HCT116 (cell line): Measurements from ENCODE around the gene PPP1CB. TPM values are rescaled to one million over a fixed set of nuclear protein-coding genes. Genes with fewer than 3 reads are reported as not detected.

ENCODE experiments used
- ATAC-seq: fragments of 200-7000 bp; cut with Tn5 transposase; 2 replicates; pipeline ENCODE4 v1.9.1; 2020; ENCODE audit warnings: mild to moderate bottlenecking, moderate library complexity
- BruUV-seq: library from RNA; stranded (reverse); fragments of 400-500 nt; replicated peaks from 2 replicates; lab custom pipeline; 2021; lab: Mats Ljungman, UMichigan
- CTCF ChIA-PET: fragments of 300-600 bp; sonication (Branson Sonifier 250); formaldehyde crosslinking; loops from one replicate; lab custom pipeline; 2021; ENCODE audit warnings: antibody characterized with exemption; lab: Charles Lee
- POLR2A ChIA-PET: fragments of 300-600, 350-600 bp; sonication (Branson Sonifier 250); formaldehyde crosslinking; loops from one replicate; lab custom pipeline; 2021; ENCODE audit warnings: antibody characterized with exemption; lab: Charles Lee
- RAD21 ChIA-PET, 2 experiments: fragments of 300-600 bp; sonication (Branson Sonifier 250); formaldehyde crosslinking; loops; one replicate each; lab custom pipeline; 2023; ENCODE audit warnings: low total read pairs in 2 of 2; ENCODE audit not compliant: uncharacterized antibody in 2 of 2, unreplicated experiment in 2 of 2, low non-redundant PET in 1 of 2; lab: Charles Lee
- DNase-seq: peaks from one replicate; pipeline ENCODE4 v3.0.0-alpha.2; 2010; ENCODE audit warnings: low read depth, low spot score
- H2AFZ ChIP-seq: fragments of 200-600 bp; shearing (Covaris generic), sonication (generic); 2 replicates; pipeline ENCODE4 v1.6.1; 2017; ENCODE audit warnings: low read depth, mixed run types, mixed read lengths, antibody characterized with exemption, low read length; ENCODE audit not compliant: poor library complexity, severe bottlenecking
- H3K27ac ChIP-seq: 2 replicates; pipeline ENCODE4 v1.5.1; 2012; ENCODE audit warnings: low read depth, low read length
- H3K27me3 ChIP-seq: fragments of 200-600 bp; sonication (generic); 2 replicates; pipeline ENCODE4 v1.6.1; 2016; ENCODE audit warnings: mixed run types, low read length, mixed read lengths; ENCODE audit not compliant: insufficient read depth
- H3K36me3 ChIP-seq, 2 experiments: fragments of 200-500 bp in 1 of 2; fragments of 200-600 bp in 1 of 2; sonication (Bioruptor generic) in 1 of 2; sonication (generic) in 1 of 2; 2 replicates each; pipeline versions ENCODE4 v1.5.1 to v1.6.1; 2014 to 2016; ENCODE audit warnings: low read length in 2 of 2, inconsistent platforms in 1 of 2, mixed read lengths in 1 of 2, mixed run types in 1 of 2; ENCODE audit not compliant: insufficient read depth in 2 of 2, control insufficient read depth in 1 of 2
- H3K4me1 ChIP-seq, 2 experiments: fragments of 200-600 bp in 1 of 2; sonication (generic) in 1 of 2; 2 replicates each; pipeline versions ENCODE4 v1.5.1 to v1.6.1; 2012 to 2017; ENCODE audit warnings: low read length in 2 of 2, inconsistent platforms in 1 of 2, mild to moderate bottlenecking in 1 of 2, mixed read lengths in 1 of 2, mixed run types in 1 of 2, moderate library complexity in 1 of 2; ENCODE audit not compliant: insufficient read depth in 2 of 2, control insufficient read depth in 1 of 2
- H3K4me2 ChIP-seq: fragments of 200-600 bp; sonication (generic); 2 replicates; pipeline ENCODE4 v1.6.1; 2017; ENCODE audit warnings: mixed run types, low read length, mixed read lengths
- H3K4me3 ChIP-seq, 2 experiments: fragments of 200-600 bp in 1 of 2; sonication (generic) in 1 of 2; replicated peaks in 1 of 2; 2 replicates each; pipeline ENCODE4 v1.5.1; 2011 to 2016; ENCODE audit warnings: low read length in 2 of 2, control low read depth in 1 of 2, low read depth in 1 of 2, mild to moderate bottlenecking in 1 of 2, mixed read lengths in 1 of 2, mixed run types in 1 of 2
- H3K79me2 ChIP-seq: fragments of 200-600 bp; sonication (generic); 2 replicates; pipeline ENCODE4 v1.6.1; 2017; ENCODE audit warnings: mild to moderate bottlenecking, mixed run types, low read length, moderate library complexity, mixed read lengths; ENCODE audit not compliant: insufficient read depth
- H3K9ac ChIP-seq: fragments of 200-600 bp; sonication (generic); 2 replicates; pipeline ENCODE4 v1.6.1; 2016; ENCODE audit warnings: low read length, mixed read lengths
- H3K9me2 ChIP-seq: fragments of 200-600 bp; sonication (generic), shearing (Covaris generic); 2 replicates; pipeline ENCODE4 v1.6.1; 2017; ENCODE audit warnings: mixed run types, mild to moderate bottlenecking, moderate library complexity; ENCODE audit not compliant: insufficient read depth
- H3K9me3 ChIP-seq, 2 experiments: fragments of 200-500 bp in 1 of 2; fragments of 200-600 bp in 1 of 2; sonication (Bioruptor generic) in 1 of 2; sonication (generic) in 1 of 2; 2 replicates each; pipeline ENCODE4 v1.6.1; 2014 to 2017; ENCODE audit warnings: low read length in 2 of 2, mixed read lengths in 2 of 2, inconsistent platforms in 1 of 2, low read depth in 1 of 2, mild to moderate bottlenecking in 1 of 2, mixed run types in 1 of 2, moderate library complexity in 1 of 2; ENCODE audit not compliant: control insufficient read depth in 1 of 2, insufficient read depth in 1 of 2
- H4K20me1 ChIP-seq: fragments of 200-600 bp; sonication (generic), shearing (Covaris generic); 2 replicates; pipeline ENCODE4 v1.6.1; 2017; ENCODE audit warnings: mixed run types, mild to moderate bottlenecking, moderate library complexity; ENCODE audit not compliant: insufficient read depth
- ATF3 ChIP-seq: IDR thresholded peaks from 2 replicates; pipeline ENCODE4 v1.6.1; 2012
- CEBPB ChIP-seq: IDR thresholded peaks from 2 replicates; pipeline ENCODE4 v1.6.1; 2012; ENCODE audit warnings: low read depth
- CTCF ChIP-seq, 3 experiments: fragments of 200-600 bp in 1 of 3; sonication (generic) in 1 of 3; IDR thresholded peaks in 2 of 3; conservative IDR thresholded peaks in 1 of 3; 2 replicates each; pipeline ENCODE4 v1.5.1; 2012 to 2017; ENCODE audit warnings: low read depth in 2 of 3, low read length in 2 of 3, antibody characterized with exemption in 1 of 3, borderline replicate concordance in 1 of 3, control low read depth in 1 of 3, mild to moderate bottlenecking in 1 of 3, mixed read lengths in 1 of 3, mixed run types in 1 of 3, moderate library complexity in 1 of 3; ENCODE audit not compliant: insufficient read depth in 1 of 3
- EGR1 ChIP-seq: IDR thresholded peaks from 2 replicates; pipeline ENCODE4 v1.6.1; 2012; ENCODE audit warnings: low read depth
- ELF1 ChIP-seq: IDR thresholded peaks from 2 replicates; pipeline ENCODE4 v1.6.1; 2012; ENCODE audit warnings: low read depth, borderline replicate concordance
- EZH2 ChIP-seq: fragments of 200-600 bp; sonication (generic); IDR thresholded peaks from 2 replicates; pipeline ENCODE4 v1.6.1; 2017; ENCODE audit warnings: antibody characterized with exemption, mixed run types
- EZH2phosphoT487 ChIP-seq: fragments of 200-600 bp; IDR thresholded peaks from 2 replicates; pipeline ENCODE4 v1.6.1; 2018; ENCODE audit warnings: antibody characterized with exemption, borderline replicate concordance
- JUND ChIP-seq: IDR thresholded peaks from 2 replicates; pipeline ENCODE4 v1.6.1; 2012
- MAX ChIP-seq: IDR thresholded peaks from 2 replicates; pipeline ENCODE4 v1.6.1; 2012
- POLR2A ChIP-seq: IDR thresholded peaks from 2 replicates; pipeline ENCODE4 v1.7.0; 2011; ENCODE audit warnings: borderline replicate concordance; ENCODE audit not compliant: insufficient read depth, insufficient read length; ENCODE audit errors: extremely low read depth
- POLR2AphosphoS5 ChIP-seq: IDR thresholded peaks from 2 replicates; pipeline ENCODE4 v1.6.1; 2011; ENCODE audit warnings: mild to moderate bottlenecking, low read depth, low read length, moderate library complexity
- REST ChIP-seq: IDR thresholded peaks from 2 replicates; pipeline ENCODE4 v1.6.1; 2012; ENCODE audit warnings: low read depth
- SIN3A ChIP-seq: IDR thresholded peaks from 2 replicates; pipeline ENCODE4 v1.6.1; 2012; ENCODE audit warnings: low read depth
- SP1 ChIP-seq: IDR thresholded peaks from 2 replicates; pipeline ENCODE4 v1.6.1; 2012; ENCODE audit warnings: low read depth
- SRF ChIP-seq: IDR thresholded peaks from 2 replicates; pipeline ENCODE4 v1.6.1; 2012; ENCODE audit warnings: low read depth
- TCF7L2 ChIP-seq: IDR thresholded peaks from 2 replicates; pipeline ENCODE4 v1.7.0; 2011; ENCODE audit warnings: borderline replicate concordance, inconsistent platforms; ENCODE audit not compliant: insufficient read depth, insufficient read length; ENCODE audit errors: extremely low read depth
- YY1 ChIP-seq: IDR thresholded peaks from 2 replicates; pipeline ENCODE4 v1.6.1; 2011; ENCODE audit warnings: low read length, low read depth, moderate library complexity, mild to moderate bottlenecking; ENCODE audit not compliant: insufficient replicate concordance; ENCODE audit errors: extremely low read depth
- ZFX ChIP-seq: fragments of 450-650 bp; IDR thresholded peaks from 2 replicates; pipeline ENCODE4 v1.6.1; 2017
- ZNF274 ChIP-seq: fragments of 200-500 bp; sonication (Bioruptor generic); IDR thresholded peaks from 2 replicates; pipeline ENCODE4 v1.6.1; 2014; ENCODE audit warnings: mild to moderate bottlenecking, low read depth, low read length, inconsistent platforms
- intact Hi-C: fragments of 100-400 bp; cut with micrococcal nuclease; formaldehyde crosslinking; loops from 2 replicates; pipeline ENCODE4 v1.10.0; 2022
- total RNA-seq: library from RNA; stranded (reverse); gene quantifications from one replicate; pipeline ENCODE4 v1.2.1, GENCODE V29; 2021; ENCODE audit not compliant: unreplicated experiment
- TF ChIP-seq, protein P1 (sequence below): IDR thresholded peaks from 2 replicates; pipeline ENCODE4 v1.6.1; 2011; ENCODE audit warnings: mild to moderate bottlenecking, low read length, moderate library complexity; ENCODE audit not compliant: insufficient replicate concordance; ENCODE audit errors: extremely low read depth

The PPP1CB gene
- total RNA-seq, 1 experiment from 2014 or later = 174 TPM

DNA sequence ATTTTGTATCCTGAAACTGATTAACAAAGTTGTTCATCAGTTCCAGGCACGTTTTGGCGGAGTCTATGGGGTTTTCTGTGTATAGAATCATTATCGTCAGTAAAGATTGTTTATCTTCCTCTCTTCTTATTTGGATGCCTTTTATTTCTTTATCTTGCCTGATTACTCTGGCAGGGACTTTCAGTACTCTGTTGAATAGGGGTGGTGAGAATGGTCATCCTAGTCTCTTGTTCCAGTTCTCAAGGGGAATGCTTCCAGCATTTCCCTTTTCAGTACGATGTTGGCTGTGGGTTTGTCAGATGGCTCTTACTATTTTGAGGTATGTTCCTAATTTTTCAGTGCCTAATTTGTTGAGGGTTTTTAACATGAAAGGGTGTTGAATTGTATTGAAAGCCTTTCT, 45.0 kb downstream of the PPP1CB start:
- Histone ChIP-seq H3K4me2 (no peak overlapping the region), H3K4me1 (no peaks in the 10 kb centered on the region), H3K36me3 (peaks cover 22 to 32% of the 10 kb centered on the region in 2 experiments), H3K9ac (no peak overlapping the region), H3K9me2 (no peaks in the 10 kb centered on the region), H3K4me3 (no peak overlapping the region), H3K27me3 (no peaks in the 10 kb centered on the region), H4K20me1 (peaks cover 14% of the 10 kb centered on the region), H3K79me2 (peaks cover 48% of the 10 kb centered on the region), H3K27ac (no peak overlapping the region), H2AFZ (no peak overlapping the region), H3K9me3 (no peaks in the 10 kb centered on the region)
- RAD21 ChIA-PET = no interaction called here
- CTCF ChIA-PET = no interaction called here
- TF ChIP-seq JUND = no peak
- TF ChIP-seq REST = no peak
- TF ChIP-seq POLR2AphosphoS5 = no peak
- no peak for TF ChIP-seq YY1
- TF ChIP-seq EZH2 = no peak
- no peak for TF ChIP-seq CTCF (IDR thresholded peaks at IDR 0.05 in 2 of 3, conservative IDR thresholded peaks at IDR 0.05 in 1 of 3; ENCODE audit: borderline replicate concordance in 1 of 3, insufficient read depth in 1 of 3, low read depth in 2 of 3, low read length in 2 of 3)
- no peak for TF ChIP-seq EGR1
- no peak for TF ChIP-seq MAX
- TF ChIP-seq ZFX = no peak
- no peak for TF ChIP-seq EZH2phosphoT487
- no peak for TF ChIP-seq POLR2A
- TF ChIP-seq SIN3A = no peak
- TF ChIP-seq ZNF274 = no peak
- TF ChIP-seq CEBPB = no peak
- TF ChIP-seq, protein P1, sequence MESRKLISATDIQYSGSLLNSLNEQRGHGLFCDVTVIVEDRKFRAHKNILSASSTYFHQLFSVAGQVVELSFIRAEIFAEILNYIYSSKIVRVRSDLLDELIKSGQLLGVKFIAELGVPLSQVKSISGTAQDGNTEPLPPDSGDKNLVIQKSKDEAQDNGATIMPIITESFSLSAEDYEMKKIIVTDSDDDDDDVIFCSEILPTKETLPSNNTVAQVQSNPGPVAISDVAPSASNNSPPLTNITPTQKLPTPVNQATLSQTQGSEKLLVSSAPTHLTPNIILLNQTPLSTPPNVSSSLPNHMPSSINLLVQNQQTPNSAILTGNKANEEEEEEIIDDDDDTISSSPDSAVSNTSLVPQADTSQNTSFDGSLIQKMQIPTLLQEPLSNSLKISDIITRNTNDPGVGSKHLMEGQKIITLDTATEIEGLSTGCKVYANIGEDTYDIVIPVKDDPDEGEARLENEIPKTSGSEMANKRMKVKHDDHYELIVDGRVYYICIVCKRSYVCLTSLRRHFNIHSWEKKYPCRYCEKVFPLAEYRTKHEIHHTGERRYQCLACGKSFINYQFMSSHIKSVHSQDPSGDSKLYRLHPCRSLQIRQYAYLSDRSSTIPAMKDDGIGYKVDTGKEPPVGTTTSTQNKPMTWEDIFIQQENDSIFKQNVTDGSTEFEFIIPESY = no peak
- TF ChIP-seq SP1 = no peak
- TF ChIP-seq SRF = no peak
- TF ChIP-seq ELF1 = no peak
- TF ChIP-seq TCF7L2 = no peak
- TF ChIP-seq ATF3 = no peak
- no peak for DNase-seq
- BruUV-seq = no TSS peak
- ATAC-seq = no peak
- intact Hi-C loops = no loop called here
- POLR2A ChIA-PET = no interaction called here
